ENCODE measurements around the gene RTTN. TPM values are rescaled to one million over a fixed set of nuclear protein-coding genes. Genes with fewer than 3 reads are reported as not detected.
"Not testable (repeated sequence)": the region's sequence is repeated elsewhere in the genome, so short reads cannot be mapped to it uniquely, and the experiment has no call there.

Gene RTTN
- polyA plus RNA-seq, 1 of the 3 experiments (the other 2 are of a cell fraction) = 4.7 TPM

GRCh38 chr18:69978732-69979715 lies 226.5 kb downstream of the RTTN start (continued):
- TF ChIP-seq RXRA (IDR thresholded peaks at IDR 0.05; ENCODE audit: borderline replicate concordance, low read depth) (no peak), MAX (IDR thresholded peaks at IDR 0.05; ENCODE audit: low read depth) (no peak), EZH2phosphoT487 (IDR thresholded peaks at IDR 0.05; ENCODE audit: borderline replicate concordance, low read depth) (no peak), TEAD4 (IDR thresholded peaks at IDR 0.05; ENCODE audit: borderline replicate concordance, insufficient read depth) (no peak), TCF12 (IDR thresholded peaks at IDR 0.05) (no peak), NFIC (IDR thresholded peaks at IDR 0.05; ENCODE audit: borderline replicate concordance) (no peak), SIN3A (IDR thresholded peaks at IDR 0.05; ENCODE audit: borderline replicate concordance, low read depth, low read length) (no peak), JUND (IDR thresholded peaks at IDR 0.05) (no peak), FOSL2 (IDR thresholded peaks at IDR 0.05; ENCODE audit: borderline replicate concordance, low read depth) (no peak), CHD2 (IDR thresholded peaks at IDR 0.05; ENCODE audit: low read length, partially characterized antibody) (no peak), REST (IDR thresholded peaks at IDR 0.05; ENCODE audit: low read depth, low read length) (no peak), YY1 (IDR thresholded peaks at IDR 0.05; ENCODE audit: low read depth) (no peak), PBX3 (IDR thresholded peaks at IDR 0.05) (no peak)

- DNase-seq; H3K9me3 ChIP-seq; POLR2A ChIA-PET; H4K20me1 ChIP-seq (ENCODE audit: insufficient read depth); H3K9ac ChIP-seq; H3F3A ChIP-seq (replicated peaks; ENCODE audit: insufficient read depth); H3K4me2 ChIP-seq; H3K9me2 ChIP-seq; H3K79me2 ChIP-seq (ENCODE audit: insufficient read depth); H3K36me3 ChIP-seq (replicated peaks in 1 of 2; ENCODE audit: control insufficient read depth in 1 of 2, insufficient read depth in 2 of 2, low read length in 1 of 2); H3K4me3 ChIP-seq (ENCODE audit: low read depth in 2 of 2, low read length in 1 of 2); H3K4me1 ChIP-seq (ENCODE audit: control insufficient read depth in 1 of 2, insufficient read depth in 2 of 2, low read depth in 1 of 2, low read length in 1 of 2); H3K27me3 ChIP-seq (ENCODE audit: insufficient read depth); CTCF ChIA-PET; H2AFZ ChIP-seq (ENCODE audit: low read depth); H3K27ac ChIP-seq (ENCODE audit: low read depth in 2 of 2, low read length in 1 of 2): not testable (repeated sequence)
- 84% methylated on average over 4 of the region's 4 CpGs for WGBS (ENCODE audit: low lambda C conversion rate)
These were observed 230.2 kb downstream of the RTTN start for GRCh38 chr18:69975294-69975693.

Data from SK-N-SH (cell line).